Measurements from ENCODE around the gene RPTOR. TPM values are rescaled to one million over a fixed set of nuclear protein-coding genes. Genes with fewer than 3 reads are reported as not detected.
A peak's percentile ranks its signal among the peaks of the same experiment; 100 is the strongest.

The RPTOR gene
- polyA plus RNA-seq, 1 of the 3 experiments (the other 2 are of a cell fraction): 14.9 TPM

DNA sequence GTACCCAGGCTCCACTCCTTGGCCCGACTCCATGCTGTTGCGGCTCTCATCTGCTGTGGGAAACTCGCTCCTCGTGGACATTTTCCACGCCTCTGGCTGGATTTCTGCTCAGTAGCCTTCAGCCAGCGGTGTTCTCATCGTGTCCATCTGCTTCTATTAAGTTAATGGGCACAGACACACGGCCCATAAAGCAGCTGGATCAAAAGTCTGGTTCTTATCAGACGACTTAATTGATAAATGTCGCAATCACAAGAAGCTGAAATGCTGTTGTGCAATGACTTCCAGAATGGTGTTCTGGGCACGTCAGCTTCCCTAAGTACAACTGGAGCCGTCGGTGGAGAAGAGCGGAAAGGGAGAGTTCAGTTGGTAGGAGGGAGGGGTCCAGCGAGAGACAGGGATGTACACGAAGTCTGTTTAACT, 235.3 kb downstream of the RPTOR start (continued):
- peak; percentile 73 for TF ChIP-seq CHD2 (IDR thresholded peaks at IDR 0.05; ENCODE audit: low read length, partially characterized antibody)

DNA sequence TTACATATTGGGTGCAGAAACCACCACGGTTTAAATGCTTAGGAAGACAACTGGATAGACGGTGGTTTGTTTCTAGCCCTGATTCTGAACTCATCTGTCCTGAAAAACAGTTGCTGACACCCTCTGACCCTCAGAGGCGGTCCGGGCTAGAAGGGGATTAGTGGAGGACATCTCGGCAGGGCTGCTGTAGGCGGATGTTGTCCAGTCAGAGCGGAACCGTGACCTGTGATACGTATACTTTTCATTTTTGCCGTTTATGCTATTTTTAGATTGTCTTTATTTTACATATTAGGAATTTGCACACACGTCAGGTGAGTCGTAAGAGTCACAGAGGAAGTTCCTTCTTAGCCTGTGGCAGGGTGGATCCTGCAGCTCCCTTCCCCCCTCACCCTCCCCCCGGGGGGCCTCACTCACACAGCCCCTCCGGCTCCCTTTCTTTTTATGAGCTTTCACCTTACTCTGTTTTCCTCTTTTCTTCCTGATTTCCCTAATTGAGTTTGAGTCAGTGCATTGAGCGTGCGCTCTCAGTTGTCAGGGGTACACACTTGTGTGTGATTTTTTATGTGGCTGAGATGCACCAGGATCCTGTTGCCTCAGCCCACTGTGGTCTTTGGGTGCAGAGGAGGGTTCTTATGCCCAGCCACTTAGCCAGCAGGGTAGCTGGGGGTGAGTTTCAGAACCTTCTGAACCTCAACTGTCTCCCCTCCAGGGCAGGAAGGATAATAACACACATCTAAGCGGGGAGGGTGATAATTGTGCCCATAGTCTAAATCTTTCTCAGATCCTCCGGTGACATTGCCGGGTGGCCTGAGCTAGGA, 236.0 kb downstream of the RPTOR start:
- no peaks in the 10 kb centered on the region for H3K27me3 ChIP-seq (ENCODE audit: insufficient read depth)

DNA sequence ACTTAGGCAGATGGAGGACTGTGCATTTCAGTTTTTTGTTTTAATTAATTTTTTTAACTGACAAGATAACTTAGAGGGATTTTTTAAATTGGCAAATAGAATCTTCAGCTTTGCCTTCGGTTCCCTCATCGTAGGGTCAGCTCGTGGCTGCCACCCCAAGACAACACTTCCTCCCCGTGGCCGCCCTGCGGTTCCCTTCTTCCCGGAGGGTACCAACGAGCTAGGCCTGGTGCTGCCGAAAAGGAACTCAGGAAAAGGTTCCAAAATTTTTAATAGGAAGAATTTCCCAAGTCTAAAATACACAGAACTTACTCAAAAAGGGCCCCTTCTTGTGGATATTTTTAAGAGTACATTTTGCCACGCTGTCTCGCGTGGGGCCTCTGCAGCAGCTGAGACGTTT, 236.6 kb downstream of the RPTOR start:
- Histone ChIP-seq H3K9me3 (no peaks in the 10 kb centered on the region), H3K4me3 (ENCODE audit: low read depth in 2 of 2, low read length in 1 of 2) (no peak overlapping the region), H2AFZ (ENCODE audit: low read depth) (no peak overlapping the region), H3K9me2 (no peaks in the 10 kb centered on the region), H3K9ac (no peak overlapping the region), H3F3A (replicated peaks; ENCODE audit: insufficient read depth) (no peaks in the 10 kb centered on the region), H3K4me1 (ENCODE audit: control insufficient read depth in 1 of 2, insufficient read depth in 2 of 2, low read depth in 1 of 2, low read length in 1 of 2) (peaks cover 12 to 40% of the 10 kb centered on the region in 2 experiments), H3K79me2 (ENCODE audit: insufficient read depth) (no peaks in the 10 kb centered on the region), H3K27ac (ENCODE audit: low read depth in 2 of 2, low read length in 1 of 2) (no peak overlapping the region), H4K20me1 (ENCODE audit: insufficient read depth) (no peaks in the 10 kb centered on the region), H3K27me3 (ENCODE audit: insufficient read depth) (no peaks in the 10 kb centered on the region), H3K4me2 (no peak overlapping the region), H3K36me3 (replicated peaks in 1 of 2; ENCODE audit: control insufficient read depth in 1 of 2, insufficient read depth in 2 of 2, low read length in 1 of 2) (peaks cover 0 to 11% of the 10 kb centered on the region in 2 experiments)
- no peak for TF ChIP-seq RAD21 (IDR thresholded peaks at IDR 0.05; ENCODE audit: low read length)
- no peak for TF ChIP-seq MXI1 (IDR thresholded peaks at IDR 0.05; ENCODE audit: low read depth, low read length)
- no peak for TF ChIP-seq PBX3 (IDR thresholded peaks at IDR 0.05)
- DNase-seq: no peak
- WGBS (ENCODE audit: low lambda C conversion rate): 98% methylated on average over 13 of the region's 13 CpGs
- CTCF ChIA-PET: interaction anchor here (0.5 to 1.4 kb wide), 5 partner anchors 10 to 1037 kb away, joined by 3 read pairs; no protein-coding TSS in a partner anchor
- POLR2A ChIA-PET: interaction anchor here (0.6 to 1.8 kb wide), 2 partner anchors 11 to 189 kb away, joined by 3 to 5 read pairs; no protein-coding TSS in a partner anchor

More for the DNA sequence above, 236.0 kb downstream of the RPTOR start:
- peak overlapping the region; percentile 14; the same call in 1 of the 2 replicates for H3K4me2 ChIP-seq
- no peaks in the 10 kb centered on the region for H4K20me1 ChIP-seq (ENCODE audit: insufficient read depth)
- H3K4me3 ChIP-seq (ENCODE audit: low read depth in 2 of 2, low read length in 1 of 2): no peak overlapping the region
- no peaks in the 10 kb centered on the region for H3K79me2 ChIP-seq (ENCODE audit: insufficient read depth)
- CTCF ChIA-PET: interaction anchor here (0.5 to 1.5 kb wide), 9 partner anchors 10 to 1036 kb away, joined by 3 to 5 read pairs (median 3); no protein-coding TSS in a partner anchor
- no peak overlapping the region for H2AFZ ChIP-seq (ENCODE audit: low read depth)
- no peaks in the 10 kb centered on the region for H3K9me2 ChIP-seq
- peaks cover 0 to 11% of the 10 kb centered on the region in 2 experiments for H3K36me3 ChIP-seq (replicated peaks in 1 of 2; ENCODE audit: control insufficient read depth in 1 of 2, insufficient read depth in 2 of 2, low read length in 1 of 2)
- TF ChIP-seq EZH2phosphoT487 (IDR thresholded peaks at IDR 0.05; ENCODE audit: borderline replicate concordance, low read depth) (no peak), MAX (IDR thresholded peaks at IDR 0.05; ENCODE audit: low read depth) (no peak), RFX5 (IDR thresholded peaks at IDR 0.05; ENCODE audit: low read length) (no peak), NFIC (IDR thresholded peaks at IDR 0.05; ENCODE audit: borderline replicate concordance) (no peak), FOXJ3 (CRISPR knock-in tag; IDR thresholded peaks at IDR 0.05) (no peak), TAF1 (IDR thresholded peaks at IDR 0.05; ENCODE audit: borderline replicate concordance, low read depth, low read length) (no peak)
- TF ChIP-seq, protein P1, sequence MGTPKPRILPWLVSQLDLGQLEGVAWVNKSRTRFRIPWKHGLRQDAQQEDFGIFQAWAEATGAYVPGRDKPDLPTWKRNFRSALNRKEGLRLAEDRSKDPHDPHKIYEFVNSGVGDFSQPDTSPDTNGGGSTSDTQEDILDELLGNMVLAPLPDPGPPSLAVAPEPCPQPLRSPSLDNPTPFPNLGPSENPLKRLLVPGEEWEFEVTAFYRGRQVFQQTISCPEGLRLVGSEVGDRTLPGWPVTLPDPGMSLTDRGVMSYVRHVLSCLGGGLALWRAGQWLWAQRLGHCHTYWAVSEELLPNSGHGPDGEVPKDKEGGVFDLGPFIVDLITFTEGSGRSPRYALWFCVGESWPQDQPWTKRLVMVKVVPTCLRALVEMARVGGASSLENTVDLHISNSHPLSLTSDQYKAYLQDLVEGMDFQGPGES (IDR thresholded peaks at IDR 0.05; ENCODE audit: low read depth, low read length): no peak
- H3K4me1 ChIP-seq (ENCODE audit: control insufficient read depth in 1 of 2, insufficient read depth in 2 of 2, low read depth in 1 of 2, low read length in 1 of 2): peaks cover 12 to 40% of the 10 kb centered on the region in 2 experiments
- WGBS (ENCODE audit: low lambda C conversion rate): 68% methylated on average over 19 of the region's 19 CpGs
- peak overlapping the region in 1 of 2 experiments; percentile 67; a peak in 2 of 4 replicates for H3K27ac ChIP-seq (ENCODE audit: low read depth in 2 of 2, low read length in 1 of 2)
- POLR2A ChIA-PET: interaction anchor here (1.3 to 1.8 kb wide), 2 partner anchors 11 to 52 kb away, joined by 4 to 5 read pairs; no protein-coding TSS in a partner anchor
- no peaks in the 10 kb centered on the region for H3K9me3 ChIP-seq
- H3K9ac ChIP-seq: no peak overlapping the region
- no peak for DNase-seq
- no peaks in the 10 kb centered on the region for H3F3A ChIP-seq (replicated peaks; ENCODE audit: insufficient read depth)
